Measurements from ENCODE around the gene KCMF1. TPM values are rescaled to one million over a fixed set of nuclear protein-coding genes. Genes with fewer than 3 reads are reported as not detected.

Gene KCMF1
- polyA plus RNA-seq, 1 of the 3 experiments (the other 2 are of a cell fraction), result 37.0 TPM

- POLR2A ChIA-PET, result no interaction called here
- H3K9ac ChIP-seq, result no peak overlapping the region
- TF ChIP-seq RCOR1 (IDR thresholded peaks at IDR 0.05; ENCODE audit: low read length) (no peak), CHD2 (IDR thresholded peaks at IDR 0.05; ENCODE audit: low read length, partially characterized antibody) (no peak), FOSL2 (IDR thresholded peaks at IDR 0.05; ENCODE audit: borderline replicate concordance, low read depth) (no peak), SMC3 (IDR thresholded peaks at IDR 0.05; ENCODE audit: low read depth, low read length) (no peak), REST (IDR thresholded peaks at IDR 0.05; ENCODE audit: low read depth, low read length) (no peak)
- no peak overlapping the region for H2AFZ ChIP-seq (ENCODE audit: low read depth)
- H3K79me2 ChIP-seq (ENCODE audit: insufficient read depth), result peaks cover 100% of the 10 kb centered on the region
- no peaks in the 10 kb centered on the region for H3K9me2 ChIP-seq
- CTCF ChIA-PET, result interaction anchor here (0.6 to 1.0 kb wide), 2 partner anchors 10 to 263 kb away, joined by 4 to 5 read pairs; no protein-coding TSS in a partner anchor
- 94% methylated on average over 5 of the region's 5 CpGs for WGBS (ENCODE audit: low lambda C conversion rate)
- H3K4me2 ChIP-seq, result no peak overlapping the region
- H3K36me3 ChIP-seq (replicated peaks in 1 of 2; ENCODE audit: control insufficient read depth in 1 of 2, insufficient read depth in 2 of 2, low read length in 1 of 2), result no peaks in the 10 kb centered on the region
- H3K9me3 ChIP-seq, result no peaks in the 10 kb centered on the region
- peaks cover 93% of the 10 kb centered on the region for H4K20me1 ChIP-seq (ENCODE audit: insufficient read depth)
- H3F3A ChIP-seq (replicated peaks; ENCODE audit: insufficient read depth), result peaks cover 15% of the 10 kb centered on the region
- no peak for DNase-seq
- H3K27me3 ChIP-seq (ENCODE audit: insufficient read depth), result no peaks in the 10 kb centered on the region
- no peak overlapping the region for H3K4me3 ChIP-seq (ENCODE audit: low read depth in 2 of 2, low read length in 1 of 2)
- no peak overlapping the region for H3K27ac ChIP-seq (ENCODE audit: low read depth in 2 of 2, low read length in 1 of 2)
- H3K4me1 ChIP-seq (ENCODE audit: control insufficient read depth in 1 of 2, insufficient read depth in 2 of 2, low read depth in 1 of 2, low read length in 1 of 2), result peaks cover 0 to 19% of the 10 kb centered on the region in 2 experiments; a peak in 2 of 4 replicates
Observed at GRCh38 chr2:85022232-85022631, 51.3 kb downstream of the KCMF1 start.

GRCh38 chr2:85024372-85025047 lies 53.5 kb downstream of the KCMF1 start:
- Histone ChIP-seq H3K79me2 (ENCODE audit: insufficient read depth) (peaks cover 100% of the 10 kb centered on the region), H3K27ac (ENCODE audit: low read depth in 2 of 2, low read length in 1 of 2) (no peak overlapping the region), H3K4me2 (no peak overlapping the region), H3K4me3 (ENCODE audit: low read depth in 2 of 2, low read length in 1 of 2) (no peak overlapping the region), H3K9ac (no peak overlapping the region), H3K9me3 (no peaks in the 10 kb centered on the region), H2AFZ (ENCODE audit: low read depth) (no peak overlapping the region), H3K36me3 (replicated peaks in 1 of 2; ENCODE audit: control insufficient read depth in 1 of 2, insufficient read depth in 2 of 2, low read length in 1 of 2) (peaks cover 0 to 17% of the 10 kb centered on the region in 2 experiments), H3K27me3 (ENCODE audit: insufficient read depth) (no peaks in the 10 kb centered on the region), H3K4me1 (ENCODE audit: control insufficient read depth in 1 of 2, insufficient read depth in 2 of 2, low read depth in 1 of 2, low read length in 1 of 2) (no peaks in the 10 kb centered on the region), H3K9me2 (no peaks in the 10 kb centered on the region), H4K20me1 (ENCODE audit: insufficient read depth) (peaks cover 82% of the 10 kb centered on the region), H3F3A (replicated peaks; ENCODE audit: insufficient read depth) (peaks cover 8% of the 10 kb centered on the region)
- POLR2A ChIA-PET, result no interaction called here
- DNase-seq, result no peak
- CTCF ChIA-PET, result interaction anchor here (1.1 to 1.8 kb wide), 3 partner anchors 13 to 274 kb away, joined by 3 to 4 read pairs (median 4); no protein-coding TSS in a partner anchor
- no peak for TF ChIP-seq IRF3 (IDR thresholded peaks at IDR 0.05; ENCODE audit: low read depth, low read length)
- no peak for TF ChIP-seq SMC3 (IDR thresholded peaks at IDR 0.05; ENCODE audit: low read depth, low read length)
- TF ChIP-seq FOXM1 (IDR thresholded peaks at IDR 0.05; ENCODE audit: low read depth), result no peak
- TF ChIP-seq TAF1 (IDR thresholded peaks at IDR 0.05; ENCODE audit: borderline replicate concordance, low read depth, low read length), result no peak
- no peak for TF ChIP-seq GATA2 (CRISPR knock-in tag; IDR thresholded peaks at IDR 0.05)
- TF ChIP-seq EZH2phosphoT487 (IDR thresholded peaks at IDR 0.05; ENCODE audit: borderline replicate concordance, low read depth), result no peak
- no peak for TF ChIP-seq REST (IDR thresholded peaks at IDR 0.05; ENCODE audit: low read depth, low read length)
- TF ChIP-seq RAD21 (IDR thresholded peaks at IDR 0.05; ENCODE audit: low read length), result no peak
- WGBS (ENCODE audit: low lambda C conversion rate), result 94% methylated on average over 8 of the region's 8 CpGs
